Esophagus muscularis mucosa (tissue), 3 donors: Measurements from ENCODE around the gene SEMA5A.

Source experiments
- CTCF ChIP-seq, 3 experiments: fragments of 200-600 bp in 2 of 3; fragments of 450-650 bp in 1 of 3; sonication (generic) in 2 of 3; IDR thresholded peaks; one replicate each; pipeline ENCODE4 v1.5.1; 2017 to 2019; ENCODE audit warnings: antibody characterized with exemption in 3 of 3, mild to moderate bottlenecking in 2 of 3, moderate library complexity in 1 of 3
- POLR2A ChIP-seq: fragments of 450-650 bp; IDR thresholded peaks from one replicate; pipeline ENCODE4 v1.6.1; 2017; ENCODE audit warnings: antibody characterized with exemption, moderate library complexity, mild to moderate bottlenecking, low read depth

GRCh38 chr5:9348401-9348996, 197.4 kb downstream of the SEMA5A start:
- TF ChIP-seq CTCF (IDR thresholded peaks at IDR 0.05) = no peak
- TF ChIP-seq POLR2A = no peak
